Mesodermal cell (in vitro differentiated cells): ENCODE data around the gene COL13A1. TPM values are rescaled to one million over a fixed set of nuclear protein-coding genes. Genes with fewer than 3 reads are reported as not detected.
A peak's percentile ranks its signal among the peaks of the same experiment; 100 is the strongest.

ENCODE experiments used
- H3K27ac ChIP-seq: 2 replicates; pipeline ENCODE4 v1.7.0; 2013; ENCODE audit warnings: mild to moderate bottlenecking, low read depth, low read length, moderate library complexity; ENCODE audit not compliant: severe bottlenecking
- H3K36me3 ChIP-seq: 2 replicates; pipeline ENCODE4 v1.7.1; 2013; ENCODE audit warnings: mild to moderate bottlenecking, low read length, moderate library complexity; ENCODE audit not compliant: control insufficient read depth, insufficient read depth
- H3K4me1 ChIP-seq: one replicate; pipeline ENCODE4 v1.7.1; 2013; ENCODE audit warnings: mild to moderate bottlenecking, low read length; ENCODE audit not compliant: insufficient read depth, control insufficient read depth, poor library complexity, severe bottlenecking
- H3K4me3 ChIP-seq: 2 replicates; pipeline ENCODE4 v1.7.0; 2013; ENCODE audit warnings: low read length, control low read depth, mild to moderate bottlenecking; ENCODE audit not compliant: insufficient read depth, poor library complexity, severe bottlenecking; ENCODE audit errors: extremely low read depth
- H3K9me3 ChIP-seq: 2 replicates; pipeline ENCODE4 v1.7.1; 2013; ENCODE audit warnings: mild to moderate bottlenecking, low read length, moderate library complexity; ENCODE audit not compliant: control insufficient read depth
- WGBS, 2 experiments: methylation state at CpG; one replicate each; pipeline ENCODE4 v1.1.5; 2013; ENCODE audit warnings: missing lambda C conversion rate in 2 of 2; ENCODE audit not compliant: insufficient coverage in 2 of 2; 5-methylcytosine and 5-hydroxymethylcytosine counted together
- polyA plus RNA-seq, 2 experiments: library from polyadenylated mRNA; stranded (reverse); fragments of 50-300 nt; gene quantifications; one replicate each; pipeline ENCODE4 v1.2.3, GENCODE V29; 2013

The COL13A1 gene
- polyA plus RNA-seq (2013, experiment 1 of 2), result 12.7 TPM
- polyA plus RNA-seq (2013, experiment 2 of 2), result 15.5 TPM

- WGBS, 2 experiments, result 0 to 1% methylated on average over 31 to 37 of the region's 58 CpGs
- Histone ChIP-seq H3K4me3 (peak within 1 kb of the TSS; percentile 70), H3K9me3 (no peaks in the 10 kb centered on the region), H3K4me1 (peaks cover 29% of the 10 kb centered on the region), H3K27ac (peak within 1 kb of the TSS; percentile 53), H3K36me3 (no peaks in the 10 kb centered on the region)
These were observed at the start of gene COL13A1 for GRCh38 chr10:69801434-69802315. Gene COL13A1, plus strand, starts transcription at chr10:69801906. Its CDS starts 518 bp downstream, at chr10:69802424.

DNA sequence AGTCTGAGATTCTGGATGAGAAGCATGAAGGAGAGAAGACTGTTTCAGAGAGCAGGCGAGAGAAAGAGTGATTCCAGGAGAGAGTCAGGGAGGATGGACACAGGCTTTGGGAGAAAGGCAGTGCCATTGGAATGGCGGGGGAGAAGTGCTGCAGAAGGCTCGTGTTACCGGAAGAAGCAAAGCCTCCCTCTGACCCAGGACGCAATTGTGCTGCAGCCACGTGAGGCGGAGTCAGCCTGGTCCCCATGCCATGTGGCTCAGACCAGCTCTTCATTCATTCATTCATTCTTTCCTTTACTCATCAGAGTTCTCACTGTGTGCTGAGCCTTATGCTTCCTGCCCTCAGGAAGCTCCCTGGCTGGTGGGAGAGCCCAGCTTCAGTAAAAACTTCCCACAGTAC lies 49.2 kb upstream of the COL13A1 start:
- H3K9me3 ChIP-seq, result no peaks in the 10 kb centered on the region
- WGBS, 2 experiments, result 78 to 90% methylated on average over 4 to 6 of the region's 7 CpGs
- H3K4me3 ChIP-seq, result no peak overlapping the region
- H3K4me1 ChIP-seq, result peaks cover 5% of the 10 kb centered on the region
- H3K36me3 ChIP-seq, result no peaks in the 10 kb centered on the region
- no peak overlapping the region for H3K27ac ChIP-seq

DNA sequence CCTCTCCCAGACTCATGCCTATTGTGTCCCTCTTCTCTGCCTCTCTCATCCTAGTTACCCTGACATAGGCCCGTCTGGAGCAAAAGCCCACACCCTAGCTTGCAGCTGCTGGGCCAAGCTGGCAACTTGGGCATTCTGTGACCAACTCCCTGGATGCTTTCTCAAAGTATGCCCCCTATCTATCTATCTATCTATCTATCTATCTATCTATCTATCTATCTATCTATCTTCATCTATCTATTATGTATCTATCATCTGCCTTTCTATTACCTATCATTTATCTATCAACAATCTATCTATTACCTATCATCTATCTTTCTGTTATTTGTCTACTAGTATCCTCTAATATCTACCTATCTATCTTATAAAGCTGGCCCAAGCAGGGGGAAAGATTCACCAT lies 45.4 kb upstream of the COL13A1 start:
- Histone ChIP-seq H3K4me3 (no peak overlapping the region), H3K27ac (no peak overlapping the region), H3K36me3 (no peaks in the 10 kb centered on the region), H3K4me1 (no peaks in the 10 kb centered on the region), H3K9me3 (no peaks in the 10 kb centered on the region)
- 80 to 92% methylated on average over 1 of the region's 1 CpG for WGBS, 2 experiments

GRCh38 chr10:69757206-69757552 lies 44.5 kb upstream of the COL13A1 start:
- Histone ChIP-seq H3K36me3 (no peaks in the 10 kb centered on the region), H3K4me3 (no peak overlapping the region), H3K27ac (no peak overlapping the region), H3K9me3 (no peaks in the 10 kb centered on the region), H3K4me1 (no peaks in the 10 kb centered on the region)
- 89 to 100% methylated on average over 4 to 5 of the region's 5 CpGs for WGBS, 2 experiments

DNA sequence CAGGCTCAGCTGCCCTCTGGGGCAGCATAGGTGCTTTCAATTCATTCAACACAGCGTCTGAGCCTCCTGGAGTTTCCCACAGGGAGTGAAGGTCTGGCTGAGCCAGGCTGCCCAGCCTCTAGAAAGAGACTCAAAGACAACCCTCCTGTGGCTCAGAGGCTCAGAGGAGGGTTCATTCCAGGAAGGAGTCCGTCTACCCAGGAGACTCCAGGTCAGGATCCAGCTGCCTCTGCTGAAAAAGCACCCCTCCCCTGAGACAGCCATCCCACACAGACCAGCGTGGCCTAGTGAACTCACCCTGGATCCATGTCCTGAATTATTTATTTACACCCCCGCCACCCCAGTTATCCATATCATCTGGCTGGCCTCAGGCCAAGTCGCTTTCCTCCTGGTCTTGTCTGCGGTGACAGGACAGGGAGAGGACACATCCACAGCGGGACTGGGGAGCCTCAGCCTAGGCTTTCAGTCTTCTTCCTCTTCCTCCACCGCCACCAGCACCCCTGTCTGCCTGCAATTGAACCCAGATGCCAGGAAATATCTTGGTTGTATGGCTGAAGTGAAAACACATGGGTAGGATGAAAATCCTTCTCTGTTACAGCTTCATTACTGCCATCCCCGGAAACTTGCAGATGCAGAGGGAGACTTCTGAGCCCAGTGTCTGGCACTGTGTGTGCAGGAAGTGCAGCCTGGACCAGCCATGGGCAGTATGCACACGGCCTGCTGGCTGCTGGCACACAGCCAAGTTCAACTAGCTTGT lies 44.0 kb upstream of the COL13A1 start:
- Histone ChIP-seq H3K4me3 (no peak overlapping the region), H3K36me3 (no peaks in the 10 kb centered on the region), H3K27ac (no peak overlapping the region), H3K9me3 (no peaks in the 10 kb centered on the region), H3K4me1 (no peaks in the 10 kb centered on the region)
- 91 to 94% methylated on average over 8 of the region's 10 CpGs for WGBS, 2 experiments

GRCh38 chr10:69758310-69758728 lies 43.4 kb upstream of the COL13A1 start:
- no peak overlapping the region for H3K27ac ChIP-seq
- H3K9me3 ChIP-seq, result no peaks in the 10 kb centered on the region
- no peaks in the 10 kb centered on the region for H3K36me3 ChIP-seq
- H3K4me3 ChIP-seq, result no peak overlapping the region
- H3K4me1 ChIP-seq, result no peaks in the 10 kb centered on the region
- 89 to 100% methylated on average over 1 of the region's 1 CpG for WGBS, 2 experiments

GRCh38 chr10:69759641-69760040 lies 42.1 kb upstream of the COL13A1 start:
- H3K36me3 ChIP-seq, result no peaks in the 10 kb centered on the region
- H3K4me3 ChIP-seq, result no peak overlapping the region
- no peaks in the 10 kb centered on the region for H3K4me1 ChIP-seq
- 91 to 98% methylated on average over 4 to 6 of the region's 6 CpGs for WGBS, 2 experiments
- H3K27ac ChIP-seq, result no peak overlapping the region
- no peaks in the 10 kb centered on the region for H3K9me3 ChIP-seq

GRCh38 chr10:69760072-69760471 lies 41.6 kb upstream of the COL13A1 start:
- Histone ChIP-seq H3K9me3 (no peaks in the 10 kb centered on the region), H3K27ac (no peak overlapping the region), H3K36me3 (no peaks in the 10 kb centered on the region), H3K4me3 (no peak overlapping the region), H3K4me1 (no peaks in the 10 kb centered on the region)
- 89 to 90% methylated on average over 5 of the region's 5 CpGs for WGBS, 2 experiments

- Histone ChIP-seq H3K9me3 (no peaks in the 10 kb centered on the region), H3K4me3 (no peak overlapping the region), H3K27ac (no peak overlapping the region), H3K36me3 (no peaks in the 10 kb centered on the region), H3K4me1 (no peaks in the 10 kb centered on the region)
- WGBS, 2 experiments, result 96 to 98% methylated on average over 4 of the region's 4 CpGs
These were observed 40.4 kb upstream of the COL13A1 start for GRCh38 chr10:69761320-69761719.

DNA sequence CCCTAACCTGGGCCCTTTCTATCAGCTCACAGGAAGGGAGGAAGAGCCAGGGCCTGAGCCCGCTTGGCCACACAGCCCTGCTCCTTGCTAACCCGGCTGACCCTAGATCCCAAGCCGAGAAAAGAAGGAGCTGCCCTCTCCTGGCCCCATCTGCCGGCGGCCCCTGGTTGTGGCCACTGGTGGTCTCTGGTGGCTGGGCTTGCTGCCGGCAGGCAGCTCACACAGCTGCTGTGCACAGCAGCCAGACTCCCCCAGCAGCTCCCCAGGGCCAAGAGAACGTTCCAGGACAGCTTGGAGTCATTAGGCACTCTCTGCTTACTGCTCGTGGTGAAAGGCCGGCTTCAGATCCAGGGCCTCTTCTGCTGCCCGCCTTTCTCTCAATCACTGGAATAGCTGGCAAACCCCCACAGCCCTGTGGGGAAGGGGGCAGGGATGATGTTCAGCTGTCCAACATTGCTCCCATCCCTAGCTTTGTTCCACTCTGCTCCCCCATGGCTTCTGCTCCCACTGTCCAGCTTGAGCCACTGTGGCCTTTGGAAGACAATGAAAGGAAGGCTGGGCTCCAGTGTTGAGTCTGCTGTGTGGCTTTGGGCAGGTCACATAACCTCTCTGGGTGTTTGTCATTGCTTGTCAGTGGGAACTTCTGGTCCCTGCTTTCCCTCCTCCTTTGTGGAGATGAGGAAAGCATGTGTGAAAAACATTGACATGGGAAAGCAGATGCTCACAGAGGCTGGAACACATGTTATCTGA lies 35.4 kb upstream of the COL13A1 start:
- 81 to 91% methylated on average over 7 to 9 of the region's 10 CpGs for WGBS, 2 experiments
- H3K4me1 ChIP-seq, result peaks cover 15% of the 10 kb centered on the region
- no peak overlapping the region for H3K27ac ChIP-seq
- H3K9me3 ChIP-seq, result no peaks in the 10 kb centered on the region
- H3K4me3 ChIP-seq, result no peak overlapping the region
- no peaks in the 10 kb centered on the region for H3K36me3 ChIP-seq
